ENCODE measurements around the gene MACROD2.

The MACROD2 gene

DNA sequence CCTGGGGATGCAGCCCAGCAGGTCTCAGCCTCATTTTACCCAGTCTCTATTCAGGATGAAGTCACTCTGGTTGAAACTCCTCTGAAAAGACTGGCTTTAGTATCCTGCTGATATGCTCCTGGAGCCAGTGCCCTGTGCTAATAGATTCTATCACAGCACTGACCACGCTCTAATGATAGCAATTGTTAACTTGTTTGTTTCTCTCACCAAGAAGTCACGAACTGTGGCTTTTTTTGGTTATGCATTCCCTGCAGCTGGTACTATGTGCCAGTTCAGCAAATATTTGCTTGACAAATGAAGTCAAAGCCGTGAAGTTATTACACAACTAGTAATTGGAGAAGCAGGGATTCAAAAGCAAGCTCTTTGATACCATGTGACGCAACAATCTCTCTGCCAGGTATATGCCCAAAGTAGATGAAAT, 1823.3 kb downstream of the MACROD2 start:
- no peak for DNase-seq

DNA sequence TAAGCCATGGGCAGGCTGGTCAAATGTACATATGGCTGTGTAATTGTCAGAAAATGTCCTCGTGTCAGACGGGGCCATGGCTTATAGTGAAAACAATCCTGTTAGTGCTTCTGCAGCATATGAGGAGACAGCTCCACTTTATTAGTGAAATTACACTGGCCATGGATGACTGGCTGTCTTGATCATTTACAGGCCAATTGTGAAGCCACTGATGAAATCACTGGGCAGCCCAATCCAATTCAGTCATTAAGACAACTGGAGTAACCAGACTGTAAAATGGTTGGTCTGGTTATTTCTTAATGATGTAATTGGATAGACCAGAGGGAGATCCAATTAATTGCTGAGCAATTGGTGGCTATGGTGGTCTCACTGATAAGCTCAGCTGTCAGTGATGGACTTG, 1828.4 kb downstream of the MACROD2 start:
- no peak for DNase-seq

DNA sequence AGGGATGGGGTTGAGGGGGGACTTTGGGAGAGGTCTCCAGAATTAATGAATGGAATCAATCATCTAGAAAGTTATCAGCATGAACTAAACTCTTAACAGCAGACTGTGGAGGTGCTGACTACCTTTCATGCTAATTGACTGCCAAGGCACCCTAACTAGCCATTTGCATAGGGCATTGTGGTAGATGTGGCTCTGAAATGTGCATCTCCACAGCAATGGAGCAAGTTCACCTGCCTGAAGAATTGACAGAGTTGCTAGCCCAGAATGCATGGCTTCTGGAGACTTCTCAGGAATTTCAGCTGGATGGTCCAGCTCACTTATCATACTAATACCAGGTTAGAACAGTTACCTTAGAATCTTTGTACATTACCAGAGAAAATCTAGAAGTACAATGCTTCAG, 1832.3 kb downstream of the MACROD2 start:
- DNase-seq: no peak

DNA sequence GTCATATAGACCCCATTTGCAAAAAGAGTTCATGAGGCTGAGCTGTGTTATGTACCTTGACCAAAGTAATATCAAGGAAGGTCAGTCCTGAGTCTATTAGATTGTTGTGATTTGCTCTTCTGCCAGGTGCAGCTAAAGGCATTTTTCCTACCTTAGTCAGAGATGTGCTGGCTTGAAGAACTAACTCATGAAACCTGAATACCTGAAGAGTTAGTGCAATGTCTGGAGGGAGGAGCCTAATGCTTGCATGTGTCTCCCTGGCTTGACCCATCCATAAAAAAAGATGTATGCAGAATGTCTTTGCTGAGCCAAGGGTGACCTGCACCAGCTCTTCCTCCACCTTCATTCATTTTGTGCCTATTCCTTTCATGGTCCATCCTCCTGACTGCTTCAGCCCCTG, 1835.9 kb downstream of the MACROD2 start:
- no peak for DNase-seq

DNA sequence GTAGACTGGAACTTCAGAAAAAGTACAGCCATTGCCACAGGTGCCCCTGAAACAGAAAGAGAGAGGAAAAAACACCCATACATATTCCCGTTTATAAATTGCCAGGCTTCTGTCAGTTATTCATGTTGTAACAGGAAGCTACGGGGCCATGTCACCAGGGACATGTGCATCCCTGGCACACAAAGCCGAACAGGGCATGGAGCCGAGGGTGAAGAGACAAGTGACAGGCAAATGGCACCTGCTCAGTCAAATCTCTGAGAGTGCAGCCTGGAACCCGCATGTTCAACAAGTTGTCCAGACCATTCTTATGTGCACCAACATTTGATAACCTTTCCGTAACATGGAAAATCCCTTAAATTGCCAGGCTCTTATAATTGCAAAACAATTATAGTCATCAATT, 1837.2 kb downstream of the MACROD2 start:
- DNase-seq: no peak

DNA sequence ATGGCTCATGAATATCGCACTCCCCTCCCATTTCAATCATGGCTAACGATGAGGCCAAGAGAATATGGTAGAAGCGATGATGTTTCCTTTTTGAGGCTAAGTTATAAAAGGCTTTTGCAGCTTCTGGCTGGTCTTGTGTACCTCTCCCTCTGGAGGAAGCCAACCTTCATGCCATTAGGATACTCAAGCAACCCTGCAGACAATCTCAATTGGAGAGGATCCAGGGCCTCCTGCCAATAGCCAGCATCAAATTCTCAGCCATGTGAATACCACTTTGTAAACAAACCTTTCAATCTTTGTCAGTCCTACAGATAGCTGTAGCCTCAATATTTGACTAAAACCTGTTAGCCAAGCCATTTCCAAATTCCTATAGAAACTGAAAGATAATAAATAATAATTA, 1839.5 kb downstream of the MACROD2 start:
- no peak for DNase-seq

DNA sequence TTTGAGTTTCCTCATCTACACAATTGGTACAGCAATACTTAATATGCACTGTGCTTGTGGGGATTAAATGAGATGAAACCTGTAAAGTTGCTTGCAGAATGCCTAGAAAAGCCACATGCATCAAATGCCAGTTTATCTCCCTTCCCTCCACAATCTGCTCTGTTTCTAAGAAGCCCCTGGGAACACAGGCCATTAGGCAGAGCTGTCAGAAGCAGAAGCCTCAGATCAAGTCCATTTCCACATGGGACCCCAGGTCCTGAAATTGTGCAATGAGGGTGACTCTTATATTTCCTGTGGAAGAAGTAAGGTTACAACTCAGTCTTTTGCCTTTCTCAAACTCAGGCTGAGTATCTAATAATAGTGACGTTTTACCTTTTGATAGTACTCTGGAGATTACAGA, 1840.5 kb downstream of the MACROD2 start:
- DNase-seq: no peak

DNA sequence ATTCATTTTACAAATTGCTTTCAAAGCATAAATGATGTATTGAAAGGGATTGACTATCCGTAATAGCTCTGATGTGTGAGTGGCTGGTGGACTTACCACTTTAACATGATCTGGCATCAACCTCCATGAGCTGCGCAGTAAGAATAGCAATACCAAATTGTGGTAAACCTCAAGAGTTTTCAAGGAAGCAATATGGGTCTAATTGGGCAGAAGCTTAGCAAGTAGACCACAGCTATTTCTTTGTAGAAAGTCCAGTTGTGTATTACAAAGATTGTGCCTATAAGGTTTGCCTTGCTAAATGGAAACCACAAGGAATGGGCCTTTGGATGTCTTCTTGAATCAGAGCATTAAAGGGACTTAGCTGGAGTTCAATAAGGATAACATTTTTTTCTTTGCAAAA, 1841.3 kb downstream of the MACROD2 start:
- no peak for DNase-seq

DNA sequence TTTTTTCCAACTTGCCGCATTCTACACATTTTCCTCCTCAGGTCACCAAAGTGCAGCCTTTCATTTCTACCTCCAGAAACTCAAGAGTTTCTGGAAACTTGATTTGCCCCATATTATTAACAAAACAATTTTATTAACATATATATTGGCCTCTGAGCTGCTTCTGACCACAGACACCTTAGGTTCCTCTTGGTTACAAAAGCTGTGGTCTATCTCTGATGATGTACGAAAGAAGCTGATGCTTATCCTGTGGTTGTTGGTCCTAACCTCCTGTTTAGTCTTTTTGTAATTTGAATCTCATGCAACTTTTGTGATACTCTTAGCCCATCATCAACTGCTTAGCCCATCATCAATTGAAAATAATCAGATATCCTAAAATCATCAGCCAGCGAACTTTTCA, 1842.2 kb downstream of the MACROD2 start:
- no peak for DNase-seq

DNA sequence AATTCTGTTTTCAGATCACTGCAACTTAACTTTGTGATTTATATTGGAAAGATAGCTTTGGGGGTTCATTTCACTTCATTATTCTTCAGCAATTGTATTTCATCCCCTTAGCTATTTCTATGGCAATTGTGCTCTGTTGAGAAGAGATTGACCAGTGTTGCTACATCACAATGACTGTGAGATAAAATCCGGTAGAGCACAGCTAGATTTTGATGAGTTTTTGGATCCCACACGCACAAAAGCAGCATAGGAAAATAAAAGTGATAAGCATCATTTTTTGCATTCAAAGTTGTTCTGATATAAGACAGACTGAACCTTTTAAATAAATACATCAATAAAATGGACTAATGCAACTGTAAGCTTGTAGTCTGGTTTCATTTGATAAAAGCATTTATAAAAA, 1843.2 kb downstream of the MACROD2 start:
- no peak for DNase-seq

DNA sequence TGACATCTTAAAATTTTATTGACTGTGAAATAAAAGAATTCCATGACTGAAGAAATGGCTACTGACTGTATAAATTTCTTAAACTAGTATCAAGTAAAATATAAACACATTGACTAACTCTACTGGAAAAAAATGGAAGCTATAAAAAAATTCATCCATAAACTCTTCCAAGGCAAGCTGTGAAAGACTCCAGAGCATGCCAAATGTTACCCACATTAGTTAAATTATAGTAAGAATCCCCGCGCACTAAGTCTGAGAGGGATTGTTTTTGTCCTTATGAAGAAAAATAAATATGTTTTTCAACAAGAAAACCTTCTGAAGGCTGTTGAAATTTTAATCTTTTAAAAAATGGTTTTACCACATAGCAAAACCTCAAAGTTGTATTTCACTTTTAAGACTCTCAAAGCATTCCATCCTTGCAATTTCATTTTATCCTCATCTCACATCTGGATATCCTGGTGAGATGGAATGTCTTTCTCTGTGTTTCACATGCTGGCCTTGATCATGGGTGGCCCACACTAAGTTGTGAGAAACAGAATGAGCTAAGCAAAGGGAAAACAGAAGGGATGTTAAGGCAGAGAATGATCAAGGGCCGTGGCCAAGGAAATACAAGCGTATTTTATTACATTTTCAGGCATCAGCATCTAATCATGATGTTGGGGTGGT, 1845.5 kb downstream of the MACROD2 start:
- DNase-seq: no peak

DNA sequence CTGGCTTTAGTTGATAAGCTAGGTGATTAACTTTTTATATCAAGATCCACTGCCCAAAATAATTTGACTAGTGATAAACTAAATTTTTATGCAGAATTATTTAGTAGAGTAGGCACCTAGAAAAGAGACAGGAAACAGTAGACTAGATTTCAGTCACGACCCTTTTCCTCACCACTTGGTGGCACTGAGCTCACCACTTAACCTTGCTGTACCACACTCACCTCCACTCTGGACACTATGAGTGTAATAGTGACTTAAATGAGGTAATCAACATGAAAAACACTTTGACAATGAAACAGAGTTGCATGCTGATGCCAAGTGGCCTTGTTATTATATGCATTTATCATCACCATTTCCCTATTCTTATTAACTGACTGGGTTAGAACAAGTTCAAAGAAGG, 1847.6 kb downstream of the MACROD2 start:
- DNase-seq: no peak

DNA sequence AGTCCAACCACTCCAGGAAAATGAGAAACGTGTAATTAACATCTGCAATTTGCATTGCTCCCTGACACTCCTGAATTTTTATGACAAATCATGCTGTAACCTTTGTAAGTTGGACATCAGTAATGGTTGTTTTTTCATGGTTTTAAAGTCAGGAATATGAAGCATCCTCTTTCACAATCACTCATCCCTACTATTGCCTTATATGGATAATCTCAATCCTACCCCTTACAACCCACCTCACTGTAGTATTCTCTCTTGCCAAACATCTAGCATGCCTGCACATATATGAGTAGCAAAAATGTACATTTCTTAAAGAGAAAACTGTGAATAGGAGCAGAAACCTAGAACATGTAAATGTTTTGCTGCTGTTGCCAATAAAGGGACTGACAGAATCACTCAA, 1848.5 kb downstream of the MACROD2 start:
- DNase-seq: no peak

DNA sequence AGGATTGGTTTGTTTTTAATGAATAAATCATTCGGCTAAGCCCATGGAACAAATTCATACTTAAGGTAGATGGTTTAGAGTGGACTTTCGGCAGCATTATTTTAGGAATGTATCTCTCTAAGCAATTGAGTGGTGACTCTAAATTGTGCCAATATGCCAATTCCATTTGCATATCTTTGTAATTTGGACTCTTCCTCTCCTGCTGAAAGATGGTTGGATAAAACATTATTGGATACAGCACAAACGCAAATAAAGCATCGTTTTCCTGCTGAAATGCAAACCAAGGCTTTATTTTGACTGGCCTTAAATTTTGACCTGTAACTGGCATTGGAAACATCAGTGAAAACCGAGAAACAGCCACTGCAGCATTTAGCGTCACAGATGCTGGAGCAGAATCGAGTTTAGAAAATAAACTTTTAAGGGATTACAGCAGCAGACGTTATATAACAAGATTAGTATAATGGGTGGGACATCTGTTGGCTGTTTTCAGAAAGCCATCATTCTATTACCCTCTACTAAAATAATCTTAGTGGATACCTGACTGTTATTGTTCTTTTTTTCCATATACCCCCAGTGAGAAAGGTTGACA, 1852.0 kb downstream of the MACROD2 start:
- DNase-seq: no peak

DNA sequence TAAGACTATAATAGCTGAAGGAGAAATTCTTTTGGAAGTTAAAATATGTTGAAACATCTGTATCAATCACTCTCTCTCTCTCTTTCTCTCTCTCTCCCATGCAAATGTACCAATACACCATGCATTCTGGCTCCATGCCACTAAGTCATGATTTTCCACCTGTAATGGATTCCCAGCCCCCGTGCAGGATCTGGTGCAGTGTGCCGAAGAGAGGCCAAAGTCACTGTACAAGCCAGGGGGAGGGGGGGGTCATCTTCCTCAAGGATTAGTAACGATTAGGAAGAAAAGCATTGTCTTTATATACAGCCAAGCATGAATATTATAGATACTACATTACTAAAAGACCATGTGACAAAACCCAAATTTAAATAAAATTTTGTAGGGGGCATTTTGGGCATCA, 1852.8 kb downstream of the MACROD2 start:
- DNase-seq: no peak

DNA sequence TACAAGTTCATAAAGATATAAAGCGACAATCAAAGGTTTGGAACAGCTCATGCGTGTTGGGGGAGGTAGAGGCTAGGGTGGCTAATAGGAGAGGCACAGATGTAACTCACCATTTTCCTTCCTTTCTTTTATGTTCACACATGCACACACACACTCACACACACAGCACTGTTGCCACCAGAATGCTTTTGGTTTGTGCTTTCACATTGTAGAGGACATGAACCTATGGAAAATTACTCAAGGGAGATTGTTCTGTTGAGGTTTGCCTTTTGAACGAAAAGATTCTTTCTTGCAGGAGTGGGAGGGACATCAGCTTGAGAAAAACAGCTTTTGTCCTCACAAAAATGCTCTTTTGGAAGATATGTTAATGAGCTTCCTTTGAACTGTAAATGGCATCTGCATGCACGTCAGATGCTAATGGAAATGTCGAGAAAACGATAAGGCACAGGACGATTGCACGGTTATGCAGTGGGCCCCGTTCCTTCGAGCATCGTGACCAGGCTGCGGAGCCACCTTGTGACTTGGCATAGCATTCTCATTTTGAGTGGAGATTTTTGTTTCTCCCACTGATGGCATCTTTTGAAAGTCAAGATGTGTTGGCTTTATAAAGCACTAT, 1853.8 kb downstream of the MACROD2 start:
- DNase-seq: no peak

DNA sequence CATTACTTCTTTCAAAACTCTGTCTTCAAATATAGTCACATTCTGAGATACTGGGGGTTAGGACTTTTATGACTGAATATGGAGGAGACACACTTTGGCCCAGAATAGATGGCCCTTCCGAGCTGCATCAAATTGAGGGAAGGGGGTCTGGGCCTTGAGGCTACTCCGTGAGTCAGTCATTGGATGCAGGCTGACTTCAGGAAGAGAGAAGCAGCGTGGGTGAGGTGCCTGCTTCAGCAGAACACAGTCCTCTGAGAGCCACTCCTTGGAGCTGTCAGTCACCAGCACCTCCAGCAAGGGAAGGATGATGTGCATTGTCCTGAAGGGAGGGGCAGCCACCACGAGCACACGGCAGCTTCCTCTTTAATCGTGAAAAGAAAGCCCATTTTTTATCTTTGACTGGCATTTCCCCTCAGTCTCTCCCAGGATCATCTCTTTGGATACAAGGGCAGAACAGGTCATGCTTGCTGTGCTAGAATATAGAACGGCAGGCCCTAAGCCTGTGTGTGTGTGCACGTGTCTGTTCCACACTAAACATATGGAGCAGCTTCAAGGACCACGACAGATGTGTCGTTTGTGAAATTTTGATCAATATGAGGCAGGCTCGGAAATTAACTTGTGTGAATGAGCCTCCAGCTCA, 1856.4 kb downstream of the MACROD2 start:
- no peak for DNase-seq

DNA sequence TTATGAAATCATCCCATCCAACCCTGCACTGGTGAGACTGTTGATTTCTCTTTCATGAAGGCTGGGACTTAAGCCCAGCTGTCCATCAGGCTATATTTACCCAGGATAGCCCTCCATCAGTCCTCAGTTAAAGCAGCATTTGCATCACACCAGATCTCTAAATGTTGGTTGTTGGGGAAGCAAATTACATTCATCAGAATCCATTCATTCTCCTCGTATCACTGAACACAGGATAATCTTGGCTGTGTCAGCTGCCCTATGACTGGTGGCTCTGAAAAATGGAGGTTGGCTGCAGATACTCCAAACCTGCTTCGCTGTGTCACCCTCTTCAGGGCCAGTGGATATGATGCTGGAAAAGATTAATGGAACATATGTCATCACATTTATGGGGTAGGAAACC, 1859.6 kb downstream of the MACROD2 start:
- DNase-seq: no peak

DNA sequence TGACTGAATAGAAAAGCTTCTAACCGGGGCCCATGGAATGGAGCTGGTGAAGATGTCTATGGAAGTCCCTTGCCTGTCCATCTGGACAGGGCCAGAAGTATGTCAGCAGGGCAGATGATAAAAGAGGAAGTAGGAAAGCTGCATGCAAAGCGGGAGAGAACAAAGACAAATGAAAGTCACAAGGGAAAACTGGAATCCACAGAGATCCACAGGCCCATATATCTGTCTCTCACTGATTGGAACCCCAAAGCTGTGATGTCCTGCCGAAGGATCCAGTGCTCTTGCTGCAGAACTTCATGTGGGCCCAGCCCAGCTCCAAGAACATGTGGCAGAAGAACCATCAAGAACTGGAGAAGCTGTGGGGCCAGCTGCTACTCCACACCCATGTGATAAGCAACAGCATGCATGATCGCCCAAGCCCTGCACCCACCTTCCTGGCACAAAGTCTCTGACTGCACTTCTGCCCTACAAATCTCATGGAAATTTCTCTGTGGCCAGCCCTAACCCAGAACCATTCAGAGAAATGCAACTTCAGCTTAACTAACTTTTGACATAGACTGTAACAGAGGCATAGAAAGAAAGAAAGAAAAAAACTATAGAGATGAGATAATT, 1862.0 kb downstream of the MACROD2 start:
- DNase-seq: no peak

DNA sequence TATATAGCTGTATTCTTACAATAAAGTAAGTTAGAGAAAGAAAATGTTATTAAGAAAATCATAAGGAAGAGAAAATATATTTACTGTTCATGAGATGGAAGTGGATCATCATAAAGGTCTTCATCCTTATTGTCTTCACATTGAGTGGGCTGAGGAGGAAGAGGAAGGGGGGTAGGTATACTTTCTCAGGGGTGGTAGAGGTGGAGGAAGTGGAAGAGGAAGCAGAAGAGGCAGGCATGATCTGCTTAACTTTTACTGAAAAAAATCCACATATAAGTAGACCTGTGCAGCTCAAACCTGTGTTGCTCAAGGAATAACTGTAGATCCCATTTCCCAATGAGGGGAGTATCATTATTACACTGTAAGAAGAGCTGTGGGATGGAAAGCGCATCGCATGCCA, 1863.7 kb downstream of the MACROD2 start:
- no peak for DNase-seq

DNA sequence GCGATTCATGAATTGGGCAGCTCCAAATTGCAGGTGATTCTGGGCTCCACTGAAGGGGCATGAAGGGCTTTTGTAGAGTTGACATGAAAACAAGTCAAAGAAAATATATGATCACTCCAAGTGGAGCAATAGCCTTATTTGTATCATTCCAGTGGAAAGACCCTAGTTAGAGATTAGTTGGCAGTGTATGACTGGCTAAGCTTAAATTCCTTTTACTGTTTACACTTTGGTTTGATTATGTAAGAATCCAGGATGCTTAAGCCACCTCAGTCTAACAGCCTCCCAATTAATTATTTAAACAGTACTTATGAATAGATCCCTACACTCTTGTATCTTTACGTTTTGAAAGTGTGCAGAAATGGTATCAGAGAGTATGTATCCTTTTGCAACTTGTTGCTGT, 1865.5 kb downstream of the MACROD2 start:
- DNase-seq: no peak

DNA sequence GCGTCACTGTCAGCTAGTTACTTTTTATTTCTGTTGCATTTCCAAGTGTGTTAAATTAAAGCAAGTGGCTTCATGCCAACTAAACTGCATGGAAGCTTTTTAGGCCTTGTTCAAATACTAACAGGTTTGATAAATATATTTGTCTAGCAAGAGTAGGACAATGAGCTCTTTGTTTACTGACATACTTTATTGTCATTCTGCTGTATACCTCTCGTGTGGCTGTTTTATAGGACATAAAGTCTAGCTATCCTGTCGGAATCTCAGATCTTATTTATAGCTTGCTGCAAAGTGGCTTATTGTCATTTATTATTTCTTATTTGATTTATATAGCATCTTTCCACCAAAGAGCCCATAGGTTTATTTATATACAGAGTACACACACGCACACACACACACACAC, 1866.9 kb downstream of the MACROD2 start:
- DNase-seq: no peak

DNA sequence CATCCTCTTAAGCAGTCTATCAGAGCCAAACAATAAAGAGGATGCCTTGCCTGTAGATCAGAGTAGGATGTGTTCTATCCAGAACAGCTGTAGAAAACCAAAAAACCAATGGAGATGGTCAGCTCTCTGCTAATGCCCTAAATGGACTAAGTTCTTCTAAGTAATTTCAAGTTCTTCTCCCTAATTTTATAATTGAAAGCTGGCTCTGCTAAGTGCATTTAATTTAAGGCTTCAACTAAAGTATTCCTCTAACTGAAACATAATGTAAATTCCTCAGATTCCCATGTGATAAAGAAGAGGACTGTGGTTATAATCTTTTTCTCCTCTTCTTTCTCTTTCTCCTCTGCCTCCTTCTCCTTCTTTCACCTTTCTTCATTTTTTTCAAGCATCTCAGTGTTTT, 1868.4 kb downstream of the MACROD2 start:
- DNase-seq: no peak

DNA sequence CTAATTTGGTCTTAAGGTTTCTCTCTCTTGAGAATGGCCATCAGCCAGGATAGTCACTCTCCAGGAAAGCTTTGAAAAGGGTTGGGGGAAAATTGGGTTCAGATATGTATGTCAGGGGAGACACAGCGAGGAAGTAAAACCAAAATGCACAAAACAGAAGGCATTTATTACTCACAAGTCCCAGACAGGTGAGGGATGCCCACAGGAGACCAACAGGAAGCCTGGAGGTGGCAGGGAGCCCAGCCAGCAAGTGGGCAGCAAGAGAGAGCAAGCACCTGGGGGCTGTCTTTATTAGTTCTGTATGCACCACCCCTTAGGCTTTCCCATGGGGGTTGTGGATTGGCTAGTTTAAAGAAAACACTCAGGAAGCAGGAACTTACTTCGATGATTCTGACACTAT, 1870.2 kb downstream of the MACROD2 start:
- no peak for DNase-seq

All from right forelimb (tissue), 1 donor.